Keratinocyte (primary cell): ENCODE data around the gene TMEM26.

ENCODE experiments used
- CTCF ChIP-seq, 3 experiments: IDR thresholded peaks in 1 of 3; conservative IDR thresholded peaks in 1 of 3; optimal IDR thresholded peaks in 1 of 3; 2 replicates in 2 of 3; 3 replicates in 1 of 3; pipeline versions ENCODE3 to v1.5.1; 2011; ENCODE audit warnings: low read length in 3 of 3, mild to moderate bottlenecking in 3 of 3, moderate library complexity in 2 of 3, control low read depth in 1 of 3, inconsistent platforms in 1 of 3; ENCODE audit not compliant: insufficient read depth in 2 of 3; ENCODE audit errors: extremely low read depth in 1 of 3
- EZH2 ChIP-seq: IDR thresholded peaks from one replicate; pipeline ENCODE4 v1.6.1; 2012; ENCODE audit warnings: inconsistent platforms, mild to moderate bottlenecking, low read length, moderate library complexity

DNA sequence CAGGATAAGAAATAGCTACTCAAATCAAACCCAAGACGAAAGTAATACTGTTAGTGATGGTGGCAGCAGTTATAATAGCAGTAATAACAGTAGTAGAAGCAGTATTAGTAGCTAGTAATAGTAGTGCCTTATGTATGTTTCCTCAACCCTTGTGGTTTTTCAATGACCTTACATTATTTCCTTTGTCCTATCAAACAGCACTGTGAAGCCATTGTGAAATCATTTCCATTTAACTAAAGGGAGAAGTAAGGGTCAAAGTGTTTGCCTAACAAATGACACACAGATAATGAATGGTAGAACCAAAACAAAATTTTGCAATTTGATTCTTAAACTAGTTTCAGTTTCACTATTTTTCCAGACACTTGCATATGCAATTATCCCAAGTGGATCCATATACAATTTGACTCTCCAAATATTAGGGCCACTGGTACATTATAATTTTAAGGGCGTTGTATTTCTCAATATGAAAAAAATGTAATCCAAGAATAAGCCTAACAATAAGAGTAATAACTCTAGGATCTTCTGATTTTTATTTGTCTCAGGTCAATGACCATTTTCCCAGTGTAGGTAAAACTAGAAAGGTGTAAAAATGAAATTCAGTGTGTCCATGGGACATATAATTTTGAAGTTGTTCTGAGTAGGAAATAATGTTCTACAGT, 33.7 kb upstream of the TMEM26 start:
- TF ChIP-seq CTCF (optimal IDR thresholded peaks at IDR 0.05 in 1 of 3, IDR thresholded peaks at IDR 0.05 in 1 of 3, conservative IDR thresholded peaks at IDR 0.05 in 1 of 3; ENCODE audit: extremely low read depth in 1 of 3, insufficient read depth in 2 of 3, low read length in 3 of 3): no peak
- TF ChIP-seq EZH2: no peak
